HL-60 (cell line): ENCODE measurements around the gene CTR9.

Experiments
- DNase-seq, 2 experiments: peaks; one replicate each; pipeline ENCODE4 v3.0.0-alpha.2; 2010 to 2020; ENCODE audit warnings: low read depth in 1 of 2, low spot score in 1 of 2
- H3K27ac ChIP-seq: fragments of 250-450 bp; sonication (Bioruptor Pico); replicated peaks from 2 replicates; pipeline ENCODE4 v1.5.1; 2020; ENCODE audit warnings: mild to moderate bottlenecking, moderate library complexity
- H3K27me3 ChIP-seq: fragments of 250-450 bp; sonication (Bioruptor Pico); 2 replicates; pipeline ENCODE4 v1.5.1; 2021; ENCODE audit warnings: mild to moderate bottlenecking, moderate library complexity; ENCODE audit not compliant: insufficient read depth, poor library complexity, severe bottlenecking
- H3K4me3 ChIP-seq: replicated peaks from 2 replicates; pipeline ENCODE4 v1.5.1; 2011; ENCODE audit warnings: mild to moderate bottlenecking, control low read depth, low read length; ENCODE audit not compliant: insufficient read depth
- CTCF ChIP-seq: IDR thresholded peaks from one replicate; pipeline ENCODE4 v1.5.1; 2011; ENCODE audit warnings: low read length, control low read depth, inconsistent platforms; ENCODE audit not compliant: insufficient read depth
- GABPA ChIP-seq: IDR thresholded peaks from 2 replicates; pipeline ENCODE4 v1.6.1; 2012; ENCODE audit warnings: low read depth
- POLR2AphosphoS5 ChIP-seq: IDR thresholded peaks from 2 replicates; pipeline ENCODE4 v1.6.1; 2012; ENCODE audit warnings: low read depth
- REST ChIP-seq: IDR thresholded peaks from 2 replicates; pipeline ENCODE4 v1.6.1; 2012; ENCODE audit warnings: low read depth; ENCODE audit not compliant: insufficient replicate concordance
- SPI1 ChIP-seq: IDR thresholded peaks from 2 replicates; pipeline ENCODE4 v1.6.1; 2012; ENCODE audit warnings: low read depth, mild to moderate bottlenecking, borderline replicate concordance

The CTR9 gene

GRCh38 chr11:10746871-10747270 is 4.2 kb upstream of the CTR9 start:
- Histone ChIP-seq H3K27ac (no peak overlapping the region), H3K4me3 (no peak overlapping the region), H3K27me3 (no peaks in the 10 kb centered on the region)
- no peak for DNase-seq
- no peak for TF ChIP-seq POLR2AphosphoS5
- TF ChIP-seq SPI1: no peak
- TF ChIP-seq REST: no peak
- TF ChIP-seq GABPA: no peak
- TF ChIP-seq CTCF: no peak

- no peak for TF ChIP-seq CTCF
- TF ChIP-seq REST: no peak
- TF ChIP-seq POLR2AphosphoS5: no peak
- TF ChIP-seq GABPA: no peak
- TF ChIP-seq SPI1: no peak
- Histone ChIP-seq H3K27ac (no peak overlapping the region), H3K4me3 (no peak overlapping the region), H3K27me3 (no peaks in the 10 kb centered on the region)
- DNase-seq: no peak
Measured at GRCh38 chr11:10747733-10748132, 3.3 kb upstream of the CTR9 start.

- H3K4me3 ChIP-seq: no peak overlapping the region
- H3K27me3 ChIP-seq: no peaks in the 10 kb centered on the region
- peak in 1 of 2 experiments; percentile 7 for DNase-seq
- TF ChIP-seq REST (no peak), SPI1 (no peak), GABPA (no peak), CTCF (no peak), POLR2AphosphoS5 (no peak)
- no peak overlapping the region for H3K27ac ChIP-seq
Measured at GRCh38 chr11:10749476-10749875, 1.6 kb upstream of the CTR9 start.
